ENCODE results near the gene WDR76. TPM values are rescaled to one million over a fixed set of nuclear protein-coding genes. Genes with fewer than 3 reads are reported as not detected.

Gene WDR76
- total RNA-seq, 1 donor: 7.6 TPM

- H4K20me1 ChIP-seq (ENCODE audit: insufficient read depth, low read length): no peaks in the 10 kb centered on the region
- no peaks in the 10 kb centered on the region for H3K79me2 ChIP-seq (ENCODE audit: insufficient read depth, low read length)
- H3K27ac ChIP-seq (ENCODE audit: low read depth, low read length): no peak overlapping the region
- no peaks in the 10 kb centered on the region for H3K4me1 ChIP-seq (ENCODE audit: insufficient read depth, low read length)
- DNase-seq (ENCODE audit: insufficient read length, low spot score, missing footprints): no peak
- no peak overlapping the region for H3K4me3 ChIP-seq (ENCODE audit: insufficient read depth, low read length)
- H2AFZ ChIP-seq (ENCODE audit: low read length): no peak overlapping the region
- H3K27me3 ChIP-seq (ENCODE audit: insufficient read depth, low read length): no peaks in the 10 kb centered on the region
- TF ChIP-seq CTCF (IDR thresholded peaks at IDR 0.05; ENCODE audit: extremely low read depth, low read depth, low read length): no peak
- no peaks in the 10 kb centered on the region for H3K36me3 ChIP-seq (ENCODE audit: insufficient read depth, low read length)
- H3K9me3 ChIP-seq (ENCODE audit: low read depth, low read length): no peaks in the 10 kb centered on the region
- no peak overlapping the region for H3K4me2 ChIP-seq (ENCODE audit: insufficient read depth, low read length)
Observed at GRCh38 chr15:43895586-43895985, 68.8 kb downstream of the WDR76 start.

GRCh38 chr15:43896543-43896942 is 69.7 kb downstream of the WDR76 start:
- no peaks in the 10 kb centered on the region for H3K9me3 ChIP-seq (ENCODE audit: low read depth, low read length)
- H3K4me1 ChIP-seq (ENCODE audit: insufficient read depth, low read length): no peaks in the 10 kb centered on the region
- no peak for DNase-seq (ENCODE audit: insufficient read length, low spot score, missing footprints)
- H3K79me2 ChIP-seq (ENCODE audit: insufficient read depth, low read length): no peaks in the 10 kb centered on the region
- no peak overlapping the region for H2AFZ ChIP-seq (ENCODE audit: low read length)
- H3K27me3 ChIP-seq (ENCODE audit: insufficient read depth, low read length): no peaks in the 10 kb centered on the region
- no peak overlapping the region for H3K4me2 ChIP-seq (ENCODE audit: insufficient read depth, low read length)
- H3K36me3 ChIP-seq (ENCODE audit: insufficient read depth, low read length): no peaks in the 10 kb centered on the region
- no peak for TF ChIP-seq CTCF (IDR thresholded peaks at IDR 0.05; ENCODE audit: extremely low read depth, low read depth, low read length)
- H4K20me1 ChIP-seq (ENCODE audit: insufficient read depth, low read length): no peaks in the 10 kb centered on the region
- H3K27ac ChIP-seq (ENCODE audit: low read depth, low read length): no peak overlapping the region
- H3K4me3 ChIP-seq (ENCODE audit: insufficient read depth, low read length): no peak overlapping the region

- no peaks in the 10 kb centered on the region for H3K27me3 ChIP-seq (ENCODE audit: insufficient read depth, low read length)
- no peak for DNase-seq (ENCODE audit: insufficient read length, low spot score, missing footprints)
- H3K9me3 ChIP-seq (ENCODE audit: low read depth, low read length): no peaks in the 10 kb centered on the region
- no peak for TF ChIP-seq CTCF (IDR thresholded peaks at IDR 0.05; ENCODE audit: extremely low read depth, low read depth, low read length)
- no peak overlapping the region for H3K27ac ChIP-seq (ENCODE audit: low read depth, low read length)
- no peaks in the 10 kb centered on the region for H4K20me1 ChIP-seq (ENCODE audit: insufficient read depth, low read length)
- H3K4me1 ChIP-seq (ENCODE audit: insufficient read depth, low read length): peaks cover 2% of the 10 kb centered on the region
- no peak overlapping the region for H2AFZ ChIP-seq (ENCODE audit: low read length)
- no peaks in the 10 kb centered on the region for H3K36me3 ChIP-seq (ENCODE audit: insufficient read depth, low read length)
- no peak overlapping the region for H3K4me2 ChIP-seq (ENCODE audit: insufficient read depth, low read length)
- no peak overlapping the region for H3K4me3 ChIP-seq (ENCODE audit: insufficient read depth, low read length)
- H3K79me2 ChIP-seq (ENCODE audit: insufficient read depth, low read length): no peaks in the 10 kb centered on the region
Observed at GRCh38 chr15:43898891-43899290, 72.1 kb downstream of the WDR76 start.

GRCh38 chr15:43899928-43900327 is 73.1 kb downstream of the WDR76 start:
- no peak overlapping the region for H2AFZ ChIP-seq (ENCODE audit: low read length)
- no peak for TF ChIP-seq CTCF (IDR thresholded peaks at IDR 0.05; ENCODE audit: extremely low read depth, low read depth, low read length)
- no peak for DNase-seq (ENCODE audit: insufficient read length, low spot score, missing footprints)
- no peaks in the 10 kb centered on the region for H3K79me2 ChIP-seq (ENCODE audit: insufficient read depth, low read length)
- H3K4me3 ChIP-seq (ENCODE audit: insufficient read depth, low read length): no peak overlapping the region
- H3K27ac ChIP-seq (ENCODE audit: low read depth, low read length): no peak overlapping the region
- no peaks in the 10 kb centered on the region for H3K9me3 ChIP-seq (ENCODE audit: low read depth, low read length)
- no peaks in the 10 kb centered on the region for H3K27me3 ChIP-seq (ENCODE audit: insufficient read depth, low read length)
- peaks cover 9% of the 10 kb centered on the region for H3K4me1 ChIP-seq (ENCODE audit: insufficient read depth, low read length)
- H4K20me1 ChIP-seq (ENCODE audit: insufficient read depth, low read length): no peaks in the 10 kb centered on the region
- no peak overlapping the region for H3K4me2 ChIP-seq (ENCODE audit: insufficient read depth, low read length)
- H3K36me3 ChIP-seq (ENCODE audit: insufficient read depth, low read length): no peaks in the 10 kb centered on the region

Data from osteoblast (primary cell).